ENCODE data around the gene ALG5.

ALG5 gene, protein sequence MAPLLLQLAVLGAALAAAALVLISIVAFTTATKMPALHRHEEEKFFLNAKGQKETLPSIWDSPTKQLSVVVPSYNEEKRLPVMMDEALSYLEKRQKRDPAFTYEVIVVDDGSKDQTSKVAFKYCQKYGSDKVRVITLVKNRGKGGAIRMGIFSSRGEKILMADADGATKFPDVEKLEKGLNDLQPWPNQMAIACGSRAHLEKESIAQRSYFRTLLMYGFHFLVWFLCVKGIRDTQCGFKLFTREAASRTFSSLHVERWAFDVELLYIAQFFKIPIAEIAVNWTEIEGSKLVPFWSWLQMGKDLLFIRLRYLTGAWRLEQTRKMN

DNA sequence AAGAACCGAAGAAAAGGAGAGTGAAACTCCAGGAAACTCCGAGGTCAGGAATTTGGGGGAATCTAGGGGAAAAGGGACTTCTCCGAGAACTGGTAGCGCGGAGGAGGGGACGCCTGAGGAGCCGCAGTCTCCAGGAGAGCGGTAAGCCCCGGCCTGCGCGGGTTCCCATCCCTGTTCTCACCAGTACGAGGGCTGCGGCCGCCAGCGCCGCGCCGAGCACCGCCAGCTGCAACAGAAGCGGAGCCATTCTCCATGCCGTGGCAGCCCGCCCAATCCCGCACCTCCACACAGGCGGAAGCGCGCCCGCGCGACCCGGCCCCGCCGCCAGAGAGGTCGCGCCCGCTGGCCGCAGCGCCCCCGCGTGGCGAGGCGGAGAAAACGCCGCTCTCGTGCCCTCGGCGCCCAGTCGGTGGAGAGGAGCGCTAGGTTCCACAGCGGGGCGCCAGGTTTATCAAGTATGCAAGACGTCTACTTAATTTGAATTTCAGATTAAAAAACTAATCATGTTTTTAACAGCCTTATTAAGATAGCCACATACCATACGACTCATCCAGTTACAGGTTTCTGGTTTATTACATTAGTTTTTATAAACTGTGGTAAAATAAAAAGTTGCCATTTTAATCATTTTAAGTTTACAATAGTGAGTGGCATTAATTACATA, at the start of gene ALG5:
ALG5 (minus strand) TSS at position 287 of the 661 bp plus-strand sequence; CDS start at position 247, 40 bp downstream.
- H3K36me3 Mint-ChIP-seq (ENCODE audit: low read depth), result peaks cover 28% of the 10 kb centered on the region
- peaks cover 32% of the 10 kb centered on the region for H3K4me1 Mint-ChIP-seq (ENCODE audit: low read depth)
- peak within 1 kb of the TSS; percentile 99 for H3K4me3 Mint-ChIP-seq
- peak within 1 kb of the TSS; percentile 100 for H3K27ac Mint-ChIP-seq
- H3K9me3 Mint-ChIP-seq, result no peaks in the 10 kb centered on the region
- peak; percentile 94 for DNase-seq (ENCODE audit: low spot score)
- H3K27me3 Mint-ChIP-seq (ENCODE audit: low read depth), result peaks cover 2% of the 10 kb centered on the region

GRCh38 chr13:37047846-37048245, 48.7 kb upstream of the ALG5 start:
- no peak overlapping the region for H3K4me3 Mint-ChIP-seq
- peaks cover 32% of the 10 kb centered on the region for H3K36me3 Mint-ChIP-seq (ENCODE audit: low read depth)
- DNase-seq (ENCODE audit: low spot score), result no peak
- no peak overlapping the region for H3K27ac Mint-ChIP-seq
- H3K9me3 Mint-ChIP-seq, result no peaks in the 10 kb centered on the region
- no peaks in the 10 kb centered on the region for H3K27me3 Mint-ChIP-seq (ENCODE audit: low read depth)
- peaks cover 13% of the 10 kb centered on the region for H3K4me1 Mint-ChIP-seq (ENCODE audit: low read depth)

GRCh38 chr13:37047032-37047431, 47.9 kb upstream of the ALG5 start:
- peaks cover 32% of the 10 kb centered on the region for H3K36me3 Mint-ChIP-seq (ENCODE audit: low read depth)
- no peak overlapping the region for H3K27ac Mint-ChIP-seq
- H3K4me1 Mint-ChIP-seq (ENCODE audit: low read depth), result peaks cover 9% of the 10 kb centered on the region
- H3K27me3 Mint-ChIP-seq (ENCODE audit: low read depth), result no peaks in the 10 kb centered on the region
- no peaks in the 10 kb centered on the region for H3K9me3 Mint-ChIP-seq
- H3K4me3 Mint-ChIP-seq, result no peak overlapping the region
- DNase-seq (ENCODE audit: low spot score), result no peak

DNA sequence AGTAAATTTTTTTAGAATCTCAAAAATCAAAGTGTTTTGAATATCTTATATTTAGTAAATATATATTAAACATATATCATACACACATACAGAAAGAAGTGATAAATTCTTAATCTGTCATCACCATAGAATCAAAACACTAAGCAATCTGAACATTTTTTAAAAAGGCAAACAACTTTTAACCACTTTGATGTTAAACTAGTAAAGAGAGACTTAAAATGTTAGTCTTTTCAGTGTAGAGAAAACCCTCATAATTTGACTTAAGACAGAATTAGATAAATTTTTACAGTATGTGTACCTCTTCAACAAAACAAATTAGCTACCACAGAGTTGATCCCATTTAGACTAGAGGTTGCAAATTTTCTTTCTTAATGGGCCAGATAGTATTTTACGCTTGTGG, 46.9 kb upstream of the ALG5 start:
- Mint-ChIP-seq H3K27me3 (ENCODE audit: low read depth) (no peaks in the 10 kb centered on the region), H3K27ac (no peak overlapping the region), H3K4me1 (ENCODE audit: low read depth) (peaks cover 2% of the 10 kb centered on the region), H3K9me3 (no peaks in the 10 kb centered on the region), H3K4me3 (no peak overlapping the region), H3K36me3 (ENCODE audit: low read depth) (peaks cover 31% of the 10 kb centered on the region)
- DNase-seq (ENCODE audit: low spot score), result no peak

- Mint-ChIP-seq H3K27ac (no peak overlapping the region), H3K27me3 (ENCODE audit: low read depth) (no peaks in the 10 kb centered on the region), H3K4me1 (ENCODE audit: low read depth) (no peaks in the 10 kb centered on the region), H3K9me3 (no peaks in the 10 kb centered on the region), H3K36me3 (ENCODE audit: low read depth) (peaks cover 42% of the 10 kb centered on the region), H3K4me3 (no peak overlapping the region)
- DNase-seq (ENCODE audit: low spot score), result no peak
Measured at GRCh38 chr13:37040789-37041188, 41.6 kb upstream of the ALG5 start.

DNA sequence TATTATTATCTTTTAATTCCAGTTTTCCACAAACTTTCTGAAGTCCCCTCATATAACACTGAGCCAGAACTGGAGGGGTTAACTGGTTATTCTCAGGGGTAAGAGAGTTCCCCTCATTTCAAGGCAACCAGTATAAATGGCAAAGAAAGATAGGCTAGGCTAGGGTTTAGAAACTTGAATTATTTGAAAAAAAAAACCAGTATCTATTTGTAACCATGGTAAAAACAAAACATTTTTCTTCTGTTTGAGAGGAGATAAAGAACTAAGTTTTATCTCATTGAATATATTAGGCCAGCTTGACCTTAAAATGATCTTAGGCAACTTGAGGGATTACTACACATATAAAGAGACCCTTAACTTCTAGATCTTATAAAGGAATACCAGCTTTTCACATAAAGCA, 40.8 kb upstream of the ALG5 start:
- Mint-ChIP-seq H3K36me3 (ENCODE audit: low read depth) (peaks cover 51% of the 10 kb centered on the region), H3K27ac (no peak overlapping the region), H3K27me3 (ENCODE audit: low read depth) (no peaks in the 10 kb centered on the region)

GRCh38 chr13:37037241-37037640, 38.1 kb upstream of the ALG5 start:
- Mint-ChIP-seq H3K4me3 (no peak overlapping the region), H3K27ac (no peak overlapping the region), H3K36me3 (ENCODE audit: low read depth) (peaks cover 62% of the 10 kb centered on the region), H3K9me3 (no peaks in the 10 kb centered on the region), H3K27me3 (ENCODE audit: low read depth) (no peaks in the 10 kb centered on the region), H3K4me1 (ENCODE audit: low read depth) (no peaks in the 10 kb centered on the region)
- DNase-seq (ENCODE audit: low spot score), result no peak

More for the DNA sequence above, 40.8 kb upstream of the ALG5 start:
- H3K9me3 Mint-ChIP-seq, result no peaks in the 10 kb centered on the region
- H3K4me3 Mint-ChIP-seq, result no peak overlapping the region
- no peaks in the 10 kb centered on the region for H3K4me1 Mint-ChIP-seq (ENCODE audit: low read depth)
- no peak for DNase-seq (ENCODE audit: low spot score)

DNA sequence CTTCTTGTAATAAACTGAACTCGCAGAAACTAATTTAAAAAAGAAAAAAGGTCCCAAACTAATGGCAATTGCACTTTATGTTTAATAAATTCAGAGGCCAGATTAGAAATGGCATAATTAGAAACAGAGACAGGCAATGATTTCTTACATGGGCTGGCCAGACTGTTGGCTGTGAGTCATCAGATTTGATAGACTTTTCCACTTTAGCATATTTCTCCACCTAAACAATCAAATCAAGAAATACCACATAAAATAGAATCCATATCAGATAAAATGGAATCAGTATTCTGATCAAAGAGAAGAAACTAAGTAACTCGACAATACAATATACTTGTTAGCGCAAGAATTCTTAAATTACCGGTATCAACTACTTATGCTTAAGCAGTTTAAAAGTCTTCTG, 30.5 kb upstream of the ALG5 start:
- Mint-ChIP-seq H3K9me3 (no peaks in the 10 kb centered on the region), H3K36me3 (ENCODE audit: low read depth) (peaks cover 36% of the 10 kb centered on the region), H3K4me1 (ENCODE audit: low read depth) (peaks cover 3% of the 10 kb centered on the region), H3K4me3 (no peak overlapping the region), H3K27me3 (ENCODE audit: low read depth) (no peaks in the 10 kb centered on the region), H3K27ac (no peak overlapping the region)
- no peak for DNase-seq (ENCODE audit: low spot score)

DNA sequence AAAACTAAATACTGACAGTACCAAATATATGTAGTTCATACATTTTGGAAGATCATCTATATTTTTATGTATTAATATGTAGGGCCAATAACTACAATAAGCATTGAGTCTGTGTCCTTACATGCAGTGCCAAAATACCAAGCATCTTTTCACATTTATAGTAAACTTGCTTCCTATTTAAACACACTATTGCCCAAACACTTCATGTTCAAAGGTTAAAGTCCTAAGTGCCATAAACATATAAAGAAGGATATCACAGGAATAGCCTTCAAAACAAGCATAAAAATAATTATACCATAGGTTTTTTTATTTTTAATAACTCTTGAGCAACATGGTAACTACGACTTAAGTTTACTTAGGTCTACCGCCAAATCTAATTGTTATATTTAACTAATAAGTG, 28.5 kb upstream of the ALG5 start:
- H3K4me1 Mint-ChIP-seq (ENCODE audit: low read depth), result peaks cover 3% of the 10 kb centered on the region
- peaks cover 33% of the 10 kb centered on the region for H3K36me3 Mint-ChIP-seq (ENCODE audit: low read depth)
- H3K9me3 Mint-ChIP-seq, result no peaks in the 10 kb centered on the region
- DNase-seq (ENCODE audit: low spot score), result no peak
- H3K4me3 Mint-ChIP-seq, result no peak overlapping the region
- no peak overlapping the region for H3K27ac Mint-ChIP-seq
- no peaks in the 10 kb centered on the region for H3K27me3 Mint-ChIP-seq (ENCODE audit: low read depth)

GRCh38 chr13:37026771-37027170, 27.6 kb upstream of the ALG5 start:
- no peak overlapping the region for H3K27ac Mint-ChIP-seq
- H3K27me3 Mint-ChIP-seq (ENCODE audit: low read depth), result no peaks in the 10 kb centered on the region
- peaks cover 30% of the 10 kb centered on the region for H3K36me3 Mint-ChIP-seq (ENCODE audit: low read depth)
- H3K4me1 Mint-ChIP-seq (ENCODE audit: low read depth), result no peaks in the 10 kb centered on the region
- H3K9me3 Mint-ChIP-seq, result no peaks in the 10 kb centered on the region
- no peak overlapping the region for H3K4me3 Mint-ChIP-seq
- DNase-seq (ENCODE audit: low spot score), result no peak

GRCh38 chr13:37023871-37024270, 24.7 kb upstream of the ALG5 start:
- peaks cover 33% of the 10 kb centered on the region for H3K36me3 Mint-ChIP-seq (ENCODE audit: low read depth)
- H3K27ac Mint-ChIP-seq, result no peak overlapping the region
- H3K4me1 Mint-ChIP-seq (ENCODE audit: low read depth), result no peaks in the 10 kb centered on the region
- DNase-seq (ENCODE audit: low spot score), result no peak
- H3K27me3 Mint-ChIP-seq (ENCODE audit: low read depth), result no peaks in the 10 kb centered on the region
- no peaks in the 10 kb centered on the region for H3K9me3 Mint-ChIP-seq
- no peak overlapping the region for H3K4me3 Mint-ChIP-seq

DNA sequence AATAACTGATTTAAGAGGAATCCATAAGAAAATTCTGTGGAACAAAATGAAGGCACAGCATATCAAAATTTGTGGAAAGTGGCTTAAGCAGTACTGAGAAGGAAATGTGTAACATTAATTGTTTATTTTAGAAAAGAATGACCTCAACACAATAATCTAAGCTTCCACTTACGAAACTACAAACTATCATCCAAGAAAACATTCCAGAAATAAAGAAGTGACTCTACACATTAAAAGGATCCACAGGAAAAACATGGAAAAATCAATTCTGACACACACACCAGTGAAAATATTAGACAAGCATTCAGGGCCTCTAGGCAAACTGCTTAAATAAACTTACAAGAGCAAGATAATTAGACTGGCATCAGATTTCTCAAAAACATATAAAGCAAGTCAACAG, 15.5 kb upstream of the ALG5 start:
- H3K4me1 Mint-ChIP-seq (ENCODE audit: low read depth), result peaks cover 1% of the 10 kb centered on the region
- H3K27ac Mint-ChIP-seq, result no peak overlapping the region
- DNase-seq (ENCODE audit: low spot score), result no peak
- no peaks in the 10 kb centered on the region for H3K27me3 Mint-ChIP-seq (ENCODE audit: low read depth)
- H3K36me3 Mint-ChIP-seq (ENCODE audit: low read depth), result peaks cover 74% of the 10 kb centered on the region
- H3K9me3 Mint-ChIP-seq, result no peaks in the 10 kb centered on the region
- H3K4me3 Mint-ChIP-seq, result no peak overlapping the region

- Mint-ChIP-seq H3K27me3 (ENCODE audit: low read depth) (no peaks in the 10 kb centered on the region), H3K36me3 (ENCODE audit: low read depth) (peaks cover 71% of the 10 kb centered on the region), H3K4me1 (ENCODE audit: low read depth) (peaks cover 5% of the 10 kb centered on the region), H3K4me3 (no peak overlapping the region), H3K9me3 (no peaks in the 10 kb centered on the region), H3K27ac (no peak overlapping the region)
- DNase-seq (ENCODE audit: low spot score), result no peak
Measured at GRCh38 chr13:37011788-37012187, 12.6 kb upstream of the ALG5 start.

GRCh38 chr13:37011002-37011401, 11.9 kb upstream of the ALG5 start:
- Mint-ChIP-seq H3K36me3 (ENCODE audit: low read depth) (peaks cover 69% of the 10 kb centered on the region), H3K9me3 (no peaks in the 10 kb centered on the region), H3K4me1 (ENCODE audit: low read depth) (peaks cover 5% of the 10 kb centered on the region), H3K27me3 (ENCODE audit: low read depth) (no peaks in the 10 kb centered on the region), H3K4me3 (no peak overlapping the region), H3K27ac (no peak overlapping the region)
- DNase-seq (ENCODE audit: low spot score), result no peak
